ES-I3 (cell line): ENCODE data around the gene SCRT2.
"Not testable (repeated sequence)": the region's sequence is repeated elsewhere in the genome, so short reads cannot be mapped to it uniquely, and the experiment has no call there.

Experiments used
- H3K36me3 ChIP-seq: 2 replicates; pipeline ENCODE4 v1.6.1; 2013; ENCODE audit warnings: mild to moderate bottlenecking, low read length, control low read depth, moderate library complexity; ENCODE audit not compliant: insufficient read depth
- H3K4me1 ChIP-seq: 2 replicates; pipeline ENCODE4 v1.6.1; 2013; ENCODE audit warnings: mild to moderate bottlenecking, control low read depth, low read length; ENCODE audit not compliant: insufficient read depth
- H3K9ac ChIP-seq: 2 replicates; pipeline ENCODE4 v1.6.1; 2013; ENCODE audit warnings: low read depth, mild to moderate bottlenecking, low read length, moderate library complexity
- H3K9me3 ChIP-seq: 2 replicates; pipeline ENCODE4 v1.6.1; 2013; ENCODE audit warnings: mild to moderate bottlenecking, low read length, moderate library complexity; ENCODE audit not compliant: control insufficient read depth, insufficient read depth

Gene SCRT2

DNA sequence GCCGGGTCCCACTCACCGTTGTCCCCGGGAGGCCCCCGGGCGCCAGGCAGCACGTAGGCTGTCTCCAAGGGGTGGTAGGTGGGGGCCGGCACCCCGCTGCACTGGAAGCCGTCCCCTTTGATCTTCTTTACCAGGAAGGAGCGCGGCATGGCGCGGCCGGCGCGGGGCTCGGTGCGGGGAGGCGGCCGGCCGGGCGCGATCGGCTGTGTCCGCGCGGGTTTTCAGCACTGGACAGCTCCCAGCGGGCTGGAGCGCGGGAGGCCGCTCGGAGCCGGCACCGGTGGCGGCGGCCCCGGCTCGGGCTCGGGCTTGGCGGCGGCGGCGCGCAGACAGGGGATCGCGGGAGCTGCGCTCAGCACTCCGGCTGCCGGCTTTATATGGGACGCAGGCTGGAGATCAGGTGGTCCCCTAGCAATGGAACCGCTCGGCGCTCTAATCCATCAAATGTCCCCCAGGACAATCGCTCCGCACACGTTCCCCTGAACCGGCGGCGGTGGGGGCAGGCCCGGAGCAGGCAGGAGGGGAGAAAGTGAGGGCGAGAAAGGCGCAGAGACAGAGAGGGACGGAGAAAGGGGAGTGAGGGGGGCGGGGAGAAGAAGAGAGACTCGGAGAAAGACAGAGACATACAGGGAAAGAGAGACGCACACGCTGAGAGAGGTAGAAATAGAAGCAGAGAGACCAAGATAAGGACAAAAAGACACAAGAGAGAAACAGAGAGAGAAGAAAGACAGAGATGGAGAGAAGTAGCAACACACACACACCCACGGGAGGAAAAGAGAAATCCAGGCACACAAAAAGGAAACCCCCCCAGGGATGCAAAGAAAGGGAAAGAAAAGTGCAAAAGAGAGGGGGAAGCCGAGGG is at the start of gene SCRT2:
SCRT2 (minus strand) TSS at position 350 of the 862 bp plus-strand sequence; CDS start at position 149, 201 bp downstream.
- H3K4me1 ChIP-seq = peaks cover 18% of the 10 kb centered on the region
- H3K36me3 ChIP-seq = no peaks in the 10 kb centered on the region
- peak within 1 kb of the TSS; percentile 75; the same call in 1 of the 2 replicates for H3K9ac ChIP-seq
- H3K9me3 ChIP-seq = no peaks in the 10 kb centered on the region

DNA sequence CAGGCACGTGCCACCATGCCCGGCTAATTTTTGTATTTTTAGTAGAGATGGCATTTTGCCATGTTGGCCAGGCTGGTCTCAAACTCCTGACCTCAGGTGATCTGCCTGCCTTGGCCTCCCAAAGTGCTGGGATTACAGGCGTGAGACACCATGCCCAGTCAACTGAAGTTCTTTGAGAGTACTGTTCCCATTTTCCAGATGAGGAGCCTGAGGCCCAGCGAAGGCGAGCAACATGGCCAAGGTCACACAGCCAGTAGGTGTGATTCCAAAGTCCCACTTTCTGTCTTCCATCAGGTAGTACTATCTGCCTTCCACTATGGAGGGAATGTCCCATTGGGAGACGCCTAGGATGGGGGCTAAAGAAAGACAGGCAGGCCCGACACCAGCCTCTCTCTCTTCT is 49.2 kb upstream of the SCRT2 start:
- H3K9ac ChIP-seq, H3K36me3 ChIP-seq, H3K4me1 ChIP-seq, H3K9me3 ChIP-seq: not testable (repeated sequence)

DNA sequence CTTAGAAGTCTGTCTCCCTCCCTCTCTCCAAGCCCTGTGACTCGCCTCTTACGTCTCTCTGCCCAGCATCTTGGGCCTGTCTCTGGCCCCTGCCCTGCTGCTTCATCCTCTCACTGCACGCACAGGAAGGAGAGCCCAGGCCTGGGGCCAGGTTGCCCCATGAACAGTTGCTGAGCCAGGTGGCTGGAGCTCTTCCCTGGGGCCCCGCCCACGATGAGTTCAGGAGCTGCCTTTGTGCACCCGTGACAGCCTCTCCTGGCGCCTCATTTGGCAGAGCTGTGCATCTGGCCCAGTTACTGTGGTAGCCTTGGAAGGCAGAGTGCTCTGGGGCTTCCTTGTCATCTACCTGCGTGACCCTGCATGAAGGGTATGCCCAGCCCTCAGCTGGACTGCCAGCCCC is 48.2 kb upstream of the SCRT2 start:
- Histone ChIP-seq H3K4me1 (peaks cover 9% of the 10 kb centered on the region), H3K9ac (no peak overlapping the region), H3K36me3 (no peaks in the 10 kb centered on the region), H3K9me3 (no peaks in the 10 kb centered on the region)

- Histone ChIP-seq H3K36me3 (no peaks in the 10 kb centered on the region), H3K9me3 (no peaks in the 10 kb centered on the region), H3K9ac (no peak overlapping the region), H3K4me1 (peaks cover 9% of the 10 kb centered on the region)
Measured at GRCh38 chr20:722822-723644, 47.4 kb upstream of the SCRT2 start.

DNA sequence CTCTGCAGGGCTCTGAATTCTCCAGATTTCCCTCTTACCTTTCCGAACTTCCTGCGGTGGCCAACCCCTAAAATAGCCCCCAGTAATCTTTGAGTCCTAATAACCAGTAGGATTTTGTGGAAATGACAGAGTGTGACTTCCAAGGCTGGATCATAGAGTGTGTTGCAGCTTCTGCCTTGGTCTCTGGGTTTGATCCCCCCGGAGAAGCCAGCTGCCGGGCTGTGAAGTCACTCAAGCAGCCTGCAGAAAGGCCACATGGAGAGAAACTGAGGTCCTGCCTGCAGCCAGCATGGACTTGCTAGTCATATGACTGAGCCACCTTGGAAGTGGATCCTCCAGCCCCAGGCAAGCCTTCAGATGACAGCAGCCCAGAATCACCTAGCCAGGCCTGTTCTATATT is 46.3 kb upstream of the SCRT2 start:
- Histone ChIP-seq H3K9ac (no peak overlapping the region), H3K4me1 (peaks cover 9% of the 10 kb centered on the region), H3K9me3 (no peaks in the 10 kb centered on the region), H3K36me3 (no peaks in the 10 kb centered on the region)

DNA sequence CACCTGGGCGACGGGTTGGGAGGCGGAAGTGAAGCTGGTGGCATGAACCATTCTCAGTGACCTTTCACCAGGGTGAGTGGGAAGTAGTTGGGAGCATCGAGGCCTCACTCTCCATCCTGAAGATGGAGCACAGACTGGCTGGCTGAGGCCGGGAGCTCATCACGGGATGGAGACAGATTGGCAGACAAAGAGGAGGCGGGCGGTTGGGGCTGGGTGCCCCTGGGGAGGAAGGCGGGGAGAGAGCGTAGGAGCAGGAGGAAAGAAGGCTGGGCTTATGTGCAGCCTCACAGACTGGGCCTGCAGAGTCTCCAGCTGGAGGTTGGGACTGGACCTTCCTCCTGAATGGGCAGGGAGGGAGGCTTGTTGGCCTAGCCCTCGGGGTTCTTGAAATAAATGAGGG is 44.2 kb upstream of the SCRT2 start:
- Histone ChIP-seq H3K9me3 (no peaks in the 10 kb centered on the region), H3K4me1 (peaks cover 9% of the 10 kb centered on the region), H3K9ac (no peak overlapping the region), H3K36me3 (no peaks in the 10 kb centered on the region)

DNA sequence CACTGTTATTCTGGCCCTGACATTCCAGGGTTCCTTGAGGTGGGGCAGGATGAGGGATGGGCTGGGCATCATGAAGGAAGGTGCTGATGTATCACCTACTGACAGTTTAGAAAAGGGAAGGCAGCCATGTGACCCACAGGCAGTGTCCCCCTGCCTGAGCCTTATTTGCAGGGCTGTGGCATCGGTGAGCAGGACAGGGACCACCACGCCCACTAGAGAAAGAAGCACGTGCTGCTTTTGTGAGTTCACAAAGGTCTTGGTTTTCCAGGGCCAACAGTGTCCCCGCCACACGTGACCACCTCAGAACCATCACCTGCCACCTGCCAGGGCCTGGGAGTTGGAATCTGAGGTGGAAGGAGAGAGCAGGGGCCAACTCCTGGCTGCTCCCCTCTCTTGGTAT is 43.5 kb upstream of the SCRT2 start:
- Histone ChIP-seq H3K4me1 (peaks cover 9% of the 10 kb centered on the region), H3K36me3 (no peaks in the 10 kb centered on the region), H3K9ac (no peak overlapping the region), H3K9me3 (no peaks in the 10 kb centered on the region)

DNA sequence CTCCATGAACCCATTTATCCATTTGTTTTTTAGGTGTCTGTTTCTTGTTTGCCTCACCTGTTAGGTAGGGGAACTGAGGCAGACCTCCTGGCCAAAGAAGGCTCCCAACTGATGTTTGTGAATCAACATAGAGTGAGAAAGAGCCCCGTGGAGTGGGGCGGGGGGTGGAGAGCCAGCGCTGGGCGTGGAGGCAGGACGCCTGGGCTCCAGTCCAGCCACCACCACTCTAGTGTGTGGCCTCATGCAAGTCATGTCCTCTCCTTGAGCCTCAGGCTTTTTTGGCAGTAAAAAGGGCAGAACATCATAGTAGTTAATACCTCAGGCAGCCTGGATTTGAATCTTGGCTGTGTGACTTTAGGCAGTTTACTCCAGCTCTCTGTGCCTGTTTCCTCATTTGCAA is 42.2 kb upstream of the SCRT2 start:
- H3K9ac ChIP-seq = no peak overlapping the region
- no peaks in the 10 kb centered on the region for H3K36me3 ChIP-seq
- no peaks in the 10 kb centered on the region; the same call in 1 of the 2 replicates for H3K9me3 ChIP-seq
- H3K4me1 ChIP-seq = peaks cover 9% of the 10 kb centered on the region

DNA sequence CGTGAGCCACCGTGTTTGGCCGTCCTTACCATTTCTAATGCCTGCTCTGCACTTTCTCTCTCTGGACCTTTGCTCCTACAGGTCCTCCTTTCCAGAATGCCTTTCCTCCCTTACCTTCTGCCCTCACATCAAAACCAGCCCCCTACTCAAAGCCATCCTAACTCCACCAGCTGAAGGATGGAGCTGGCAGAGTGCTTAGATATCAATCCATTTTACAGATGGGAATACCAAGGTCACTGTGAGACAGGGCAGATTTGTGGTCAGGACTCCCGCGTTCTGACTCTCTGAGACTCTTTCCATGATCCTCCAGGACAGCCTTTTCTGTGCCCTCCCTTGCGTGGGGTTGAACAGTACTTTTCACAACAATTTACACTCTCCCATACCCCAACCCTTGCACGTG is 41.7 kb upstream of the SCRT2 start:
- Histone ChIP-seq H3K9me3 (no peaks in the 10 kb centered on the region; the same call in 1 of the 2 replicates), H3K36me3 (no peaks in the 10 kb centered on the region), H3K9ac (no peak overlapping the region), H3K4me1 (peaks cover 9% of the 10 kb centered on the region)

- Histone ChIP-seq H3K9me3 (no peaks in the 10 kb centered on the region; the same call in none of the 2 replicates), H3K9ac (no peak overlapping the region), H3K4me1 (no peaks in the 10 kb centered on the region), H3K36me3 (no peaks in the 10 kb centered on the region)
Measured at GRCh38 chr20:714453-714852, 38.9 kb upstream of the SCRT2 start.

DNA sequence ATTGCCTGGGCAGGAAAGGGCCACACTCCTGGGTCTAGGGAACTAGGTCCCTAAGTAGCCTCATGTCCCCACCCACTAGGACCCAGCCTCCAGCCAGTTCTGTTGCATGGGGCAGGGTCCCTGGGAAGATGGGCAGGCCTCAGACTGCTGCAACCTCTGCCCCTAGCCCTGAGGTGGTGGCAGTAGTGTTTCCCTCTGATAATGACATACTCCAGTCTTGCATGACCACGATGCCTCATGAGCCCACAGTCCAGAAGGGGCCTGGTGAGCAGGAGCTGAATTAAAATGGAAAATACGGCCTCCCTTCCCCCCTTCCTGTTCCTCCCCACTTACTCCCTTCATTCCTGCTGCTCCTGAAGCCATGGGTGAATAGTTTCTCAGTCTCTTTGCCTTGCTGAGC is 36.0 kb upstream of the SCRT2 start:
- no peaks in the 10 kb centered on the region for H3K36me3 ChIP-seq
- no peaks in the 10 kb centered on the region for H3K4me1 ChIP-seq
- no peak overlapping the region for H3K9ac ChIP-seq
- peaks cover 7% of the 10 kb centered on the region for H3K9me3 ChIP-seq

GRCh38 chr20:710780-711450 is 35.3 kb upstream of the SCRT2 start:
- Histone ChIP-seq H3K9ac (no peak overlapping the region; the same call in 1 of the 2 replicates), H3K36me3 (no peaks in the 10 kb centered on the region), H3K9me3 (peaks cover 7% of the 10 kb centered on the region), H3K4me1 (no peaks in the 10 kb centered on the region)

- peaks cover 7% of the 10 kb centered on the region for H3K9me3 ChIP-seq
- H3K9ac ChIP-seq = peak overlapping the region; percentile 44
- no peaks in the 10 kb centered on the region for H3K4me1 ChIP-seq
- H3K36me3 ChIP-seq = no peaks in the 10 kb centered on the region
Measured at GRCh38 chr20:709991-710779, 34.6 kb upstream of the SCRT2 start.

DNA sequence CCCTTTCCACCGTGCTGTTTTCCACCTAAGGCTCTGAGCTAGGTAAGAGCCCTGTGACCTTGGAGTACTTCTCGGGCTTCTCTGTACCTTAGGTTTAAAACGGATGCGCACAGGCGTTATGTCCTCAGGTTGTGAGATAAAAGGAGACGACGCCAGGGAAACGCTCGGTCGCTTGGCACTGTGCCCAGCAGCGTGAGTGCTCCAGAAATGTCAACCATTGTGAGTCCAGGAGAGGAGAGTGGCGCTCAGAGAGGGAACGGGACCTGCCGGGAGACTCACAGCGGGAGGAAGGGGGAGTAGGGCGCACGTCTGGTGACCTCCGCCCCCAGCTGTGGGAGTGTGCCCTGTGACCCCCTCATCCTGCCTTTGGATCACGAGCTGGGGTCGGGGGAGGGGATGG is 33.8 kb upstream of the SCRT2 start:
- H3K36me3 ChIP-seq = no peaks in the 10 kb centered on the region
- no peaks in the 10 kb centered on the region for H3K4me1 ChIP-seq
- H3K9ac ChIP-seq = peak overlapping the region; percentile 44; the same call in 1 of the 2 replicates
- peaks cover 7% of the 10 kb centered on the region for H3K9me3 ChIP-seq
